ENCODE measurements around the gene SORCS2.

GRCh38 chr4:7166237-7166636 lies 26.1 kb upstream of the SORCS2 start:
- TF ChIP-seq, protein P1, sequence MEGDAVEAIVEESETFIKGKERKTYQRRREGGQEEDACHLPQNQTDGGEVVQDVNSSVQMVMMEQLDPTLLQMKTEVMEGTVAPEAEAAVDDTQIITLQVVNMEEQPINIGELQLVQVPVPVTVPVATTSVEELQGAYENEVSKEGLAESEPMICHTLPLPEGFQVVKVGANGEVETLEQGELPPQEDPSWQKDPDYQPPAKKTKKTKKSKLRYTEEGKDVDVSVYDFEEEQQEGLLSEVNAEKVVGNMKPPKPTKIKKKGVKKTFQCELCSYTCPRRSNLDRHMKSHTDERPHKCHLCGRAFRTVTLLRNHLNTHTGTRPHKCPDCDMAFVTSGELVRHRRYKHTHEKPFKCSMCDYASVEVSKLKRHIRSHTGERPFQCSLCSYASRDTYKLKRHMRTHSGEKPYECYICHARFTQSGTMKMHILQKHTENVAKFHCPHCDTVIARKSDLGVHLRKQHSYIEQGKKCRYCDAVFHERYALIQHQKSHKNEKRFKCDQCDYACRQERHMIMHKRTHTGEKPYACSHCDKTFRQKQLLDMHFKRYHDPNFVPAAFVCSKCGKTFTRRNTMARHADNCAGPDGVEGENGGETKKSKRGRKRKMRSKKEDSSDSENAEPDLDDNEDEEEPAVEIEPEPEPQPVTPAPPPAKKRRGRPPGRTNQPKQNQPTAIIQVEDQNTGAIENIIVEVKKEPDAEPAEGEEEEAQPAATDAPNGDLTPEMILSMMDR (IDR thresholded peaks at IDR 0.05; ENCODE audit: low read depth, low read length, poor library complexity, severe bottlenecking), result no peak
- no peak for TF ChIP-seq EZH2phosphoT487 (IDR thresholded peaks at IDR 0.05; ENCODE audit: borderline replicate concordance, low read length)

Data from DOHH2 (cell line).